Trophoblast cell (in vitro differentiated cells and primary cell): ENCODE results near the gene HS6ST2.

ENCODE experiments used
- DNase-seq, 2 donors: peaks; one replicate each; pipeline ENCODE4 v3.0.0-alpha.2; 2016
- H2AFZ ChIP-seq: 2 replicates; pipeline ENCODE4 v1.6.1; 2013; ENCODE audit warnings: low read length, moderate library complexity, mild to moderate bottlenecking; ENCODE audit not compliant: insufficient read depth, poor library complexity
- H2AK5ac ChIP-seq: 2 replicates; pipeline ENCODE4 v1.6.1; 2013; ENCODE audit warnings: mild to moderate bottlenecking, low read length
- H2BK120ac ChIP-seq: 2 replicates; pipeline ENCODE4 v1.6.1; 2013; ENCODE audit warnings: low read length, mild to moderate bottlenecking, moderate library complexity; ENCODE audit not compliant: insufficient read depth, poor library complexity
- H2BK12ac ChIP-seq: 2 replicates; pipeline ENCODE4 v1.6.1; 2013; ENCODE audit warnings: mild to moderate bottlenecking, low read length, moderate library complexity
- H2BK5ac ChIP-seq: 2 replicates; pipeline ENCODE4 v1.6.1; 2013; ENCODE audit warnings: low read length, low read depth, moderate library complexity, mild to moderate bottlenecking; ENCODE audit not compliant: poor library complexity
- H3K14ac ChIP-seq: 2 replicates; pipeline ENCODE4 v1.6.1; 2013; ENCODE audit warnings: mild to moderate bottlenecking, low read length
- H3K18ac ChIP-seq: 2 replicates; pipeline ENCODE4 v1.6.1; 2013; ENCODE audit warnings: mild to moderate bottlenecking, low read length
- H3K23ac ChIP-seq: 2 replicates; pipeline ENCODE4 v1.6.1; 2013; ENCODE audit warnings: low read length
- H3K27ac ChIP-seq: 2 replicates; pipeline ENCODE4 v1.5.1; 2013; ENCODE audit warnings: low read depth, mild to moderate bottlenecking, inconsistent platforms, low read length, moderate library complexity
- H3K27me3 ChIP-seq: 2 replicates; pipeline ENCODE4 v1.6.1; 2013; ENCODE audit warnings: inconsistent platforms, mild to moderate bottlenecking, low read length, moderate library complexity; ENCODE audit not compliant: insufficient read depth
- H3K36me3 ChIP-seq, 2 experiments: 1 replicate in 1 of 2; 2 replicates in 1 of 2; pipeline ENCODE4 v1.6.1; 2013; ENCODE audit warnings: low read length in 2 of 2, mild to moderate bottlenecking in 2 of 2, moderate library complexity in 1 of 2; ENCODE audit not compliant: insufficient read depth in 2 of 2, control insufficient read depth in 1 of 2
- H3K4ac ChIP-seq: 2 replicates; pipeline ENCODE4 v1.6.1; 2013; ENCODE audit warnings: low read depth, mild to moderate bottlenecking, low read length, moderate library complexity
- H3K4me1 ChIP-seq, 2 experiments: 1 replicate in 1 of 2; 2 replicates in 1 of 2; pipeline ENCODE4 v1.6.1; 2013; ENCODE audit warnings: low read length in 2 of 2, mild to moderate bottlenecking in 2 of 2, moderate library complexity in 1 of 2; ENCODE audit not compliant: insufficient read depth in 2 of 2, control insufficient read depth in 1 of 2
- H3K4me2 ChIP-seq: 2 replicates; pipeline ENCODE4 v1.6.1; 2013; ENCODE audit warnings: inconsistent platforms, mild to moderate bottlenecking, low read length, moderate library complexity
- H3K4me3 ChIP-seq: 2 replicates; pipeline ENCODE4 v1.5.1; 2013; ENCODE audit warnings: mild to moderate bottlenecking, low read depth, low read length, inconsistent platforms
- H3K79me1 ChIP-seq: one replicate; pipeline ENCODE4 v1.6.1; 2013; ENCODE audit warnings: low read length
- H3K79me2 ChIP-seq: 2 replicates; pipeline ENCODE4 v1.6.1; 2013; ENCODE audit warnings: low read length, mild to moderate bottlenecking; ENCODE audit not compliant: control insufficient read depth, insufficient read depth, poor library complexity
- H3K9ac ChIP-seq: 2 replicates; pipeline ENCODE4 v1.6.1; 2013; ENCODE audit warnings: mild to moderate bottlenecking, low read length
- H3K9me3 ChIP-seq: 2 replicates; pipeline ENCODE4 v1.6.1; 2013; ENCODE audit warnings: low read depth, mild to moderate bottlenecking, control low read depth, inconsistent platforms, low read length; ENCODE audit not compliant: insufficient read depth
- H4K12ac ChIP-seq: 2 replicates; pipeline ENCODE4 v1.6.1; 2013; ENCODE audit warnings: low read depth, mild to moderate bottlenecking, low read length, moderate library complexity
- H4K8ac ChIP-seq: 2 replicates; pipeline ENCODE4 v1.6.1; 2013; ENCODE audit warnings: low read depth, mild to moderate bottlenecking, low read length, moderate library complexity
- H4K91ac ChIP-seq: one replicate; pipeline ENCODE4 v1.6.1; 2013; ENCODE audit warnings: low read depth, mild to moderate bottlenecking, low read length, moderate library complexity
- WGBS: extraction: QIAGEN DNeasy Blood & Tissue Kit; methylation state at CpG from one replicate; pipeline ENCODE4 v1.1.7; 2013; ENCODE audit warnings: missing lambda C conversion rate; ENCODE audit not compliant: insufficient read length, insufficient coverage; ENCODE audit errors: extremely low coverage; 5-methylcytosine and 5-hydroxymethylcytosine counted together

Gene HS6ST2

DNA sequence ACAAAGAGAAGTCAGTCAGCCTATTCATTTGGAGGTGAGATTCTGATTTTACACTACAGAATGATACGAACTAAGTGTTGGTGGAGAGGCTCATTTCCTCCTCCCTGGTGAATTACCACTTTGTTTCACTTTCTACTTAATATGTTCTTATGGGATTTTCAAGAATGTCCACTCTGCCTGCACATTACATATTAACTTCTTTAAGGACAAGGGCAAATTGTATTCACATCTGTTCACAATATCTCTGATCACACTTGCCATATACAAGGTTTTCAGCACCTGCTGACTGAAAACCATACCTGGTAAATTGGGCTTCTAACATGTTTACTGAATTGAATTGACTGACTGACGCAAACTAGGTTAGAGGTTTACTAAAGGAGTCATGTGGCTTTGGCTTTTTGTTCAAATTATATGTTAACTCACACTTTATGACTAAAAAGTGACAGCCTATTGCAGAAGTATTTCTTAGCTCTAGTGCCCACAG, 281.2 kb downstream of the HS6ST2 start:
- no peak overlapping the region for H2BK5ac ChIP-seq
- no peak overlapping the region for H2BK120ac ChIP-seq
- H3K79me2 ChIP-seq = no peaks in the 10 kb centered on the region
- no peak overlapping the region for H3K4ac ChIP-seq
- no peak overlapping the region for H4K91ac ChIP-seq
- H3K36me3 ChIP-seq = no peaks in the 10 kb centered on the region
- H3K14ac ChIP-seq = no peak overlapping the region
- H3K27me3 ChIP-seq = no peaks in the 10 kb centered on the region
- no peaks in the 10 kb centered on the region for H3K9me3 ChIP-seq
- no peak overlapping the region for H3K18ac ChIP-seq
- no peak overlapping the region for H2AFZ ChIP-seq
- DNase-seq = no peak
- no peak overlapping the region for H3K27ac ChIP-seq
- no peaks in the 10 kb centered on the region for H3K4me1 ChIP-seq
- H3K23ac ChIP-seq = no peak overlapping the region
- no CpG with 5 or more reads among the region's 2 CpGs for WGBS
- H2BK12ac ChIP-seq = no peak overlapping the region
- H3K9ac ChIP-seq = no peak overlapping the region
- H4K12ac ChIP-seq = no peak overlapping the region
- H3K79me1 ChIP-seq = no peaks in the 10 kb centered on the region
- H4K8ac ChIP-seq = no peak overlapping the region
- H3K4me2 ChIP-seq = no peak overlapping the region
- no peak overlapping the region for H2AK5ac ChIP-seq
- no peak overlapping the region for H3K4me3 ChIP-seq

DNA sequence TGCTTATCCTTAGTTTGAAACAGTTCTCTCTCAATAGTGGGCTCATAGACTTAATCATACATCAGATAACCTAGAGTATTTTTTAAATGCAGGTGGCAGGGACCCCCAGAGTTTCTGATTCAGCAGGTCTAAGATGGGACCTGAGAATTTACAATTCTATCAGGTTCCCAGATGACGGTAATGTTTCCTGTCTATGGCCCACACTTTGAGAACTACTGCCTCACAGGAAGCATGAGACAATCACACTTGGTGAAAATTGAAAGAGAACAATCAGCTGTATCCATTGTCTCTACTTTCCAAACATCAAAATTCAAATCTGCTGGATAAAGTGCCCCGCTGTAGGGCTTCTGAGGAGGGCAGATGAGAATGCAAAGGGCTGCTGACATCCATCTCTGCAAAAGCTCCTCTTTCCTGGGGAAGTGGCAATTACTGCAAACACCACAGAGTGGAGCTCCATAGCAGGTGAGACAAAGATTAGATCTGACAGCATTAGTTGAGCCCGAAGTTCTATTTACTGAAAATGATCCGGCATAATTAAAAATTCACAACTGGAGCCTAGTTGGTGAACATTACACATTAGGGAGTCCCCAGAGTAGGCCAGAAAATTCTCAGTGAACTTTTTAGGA, 281.8 kb downstream of the HS6ST2 start:
- Histone ChIP-seq H3K4me3 (no peak overlapping the region), H3K4me1 (no peaks in the 10 kb centered on the region), H3K27me3 (no peaks in the 10 kb centered on the region), H3K4me2 (no peak overlapping the region), H4K12ac (no peak overlapping the region), H4K8ac (no peak overlapping the region), H2BK5ac (no peak overlapping the region), H3K9ac (no peak overlapping the region), H3K18ac (no peak overlapping the region), H2BK120ac (no peak overlapping the region), H3K14ac (no peak overlapping the region), H3K36me3 (no peaks in the 10 kb centered on the region), H2AK5ac (no peak overlapping the region), H2AFZ (no peak overlapping the region), H3K9me3 (no peaks in the 10 kb centered on the region), H3K27ac (no peak overlapping the region), H3K79me1 (no peaks in the 10 kb centered on the region), H3K4ac (no peak overlapping the region), H3K79me2 (no peaks in the 10 kb centered on the region), H4K91ac (no peak overlapping the region), H2BK12ac (no peak overlapping the region), H3K23ac (no peak overlapping the region)
- WGBS = no CpG with 5 or more reads among the region's 4 CpGs
- no peak for DNase-seq

DNA sequence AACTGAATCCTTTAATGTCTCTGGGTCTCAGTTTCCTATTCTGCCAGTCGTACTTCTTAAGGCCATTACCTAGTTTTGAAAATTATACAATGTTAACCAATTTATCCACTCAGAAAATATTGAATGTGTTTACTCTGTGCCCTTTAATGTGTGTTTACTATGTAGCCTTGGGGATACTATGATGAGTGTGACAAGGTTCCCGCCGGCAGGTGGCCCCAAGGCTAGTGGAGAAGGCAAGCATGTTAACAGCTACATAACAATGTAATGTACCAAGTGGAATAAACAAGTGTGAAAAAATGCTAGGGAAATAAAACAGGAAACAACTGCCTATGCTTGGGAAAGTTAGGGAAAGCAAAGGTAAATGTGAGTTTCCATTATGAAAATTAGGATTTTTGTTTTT, 282.3 kb downstream of the HS6ST2 start:
- DNase-seq = no peak
- H3K4me2 ChIP-seq = no peak overlapping the region
- no CpG with 5 or more reads among the region's 3 CpGs for WGBS
- no peak overlapping the region for H4K12ac ChIP-seq
- H3K79me2 ChIP-seq = no peaks in the 10 kb centered on the region
- H4K8ac ChIP-seq = no peak overlapping the region
- no peak overlapping the region for H3K9ac ChIP-seq
- no peak overlapping the region for H3K14ac ChIP-seq
- no peaks in the 10 kb centered on the region for H3K27me3 ChIP-seq
- H2BK120ac ChIP-seq = no peak overlapping the region
- H2BK12ac ChIP-seq = no peak overlapping the region
- no peak overlapping the region for H2BK5ac ChIP-seq
- no peak overlapping the region for H4K91ac ChIP-seq
- H2AFZ ChIP-seq = no peak overlapping the region
- H3K23ac ChIP-seq = no peak overlapping the region
- no peak overlapping the region for H2AK5ac ChIP-seq
- H3K18ac ChIP-seq = no peak overlapping the region
- H3K4ac ChIP-seq = no peak overlapping the region
- H3K4me1 ChIP-seq = no peaks in the 10 kb centered on the region
- H3K79me1 ChIP-seq = no peaks in the 10 kb centered on the region
- H3K4me3 ChIP-seq = no peak overlapping the region
- no peaks in the 10 kb centered on the region for H3K36me3 ChIP-seq
- no peaks in the 10 kb centered on the region for H3K9me3 ChIP-seq
- no peak overlapping the region for H3K27ac ChIP-seq

DNA sequence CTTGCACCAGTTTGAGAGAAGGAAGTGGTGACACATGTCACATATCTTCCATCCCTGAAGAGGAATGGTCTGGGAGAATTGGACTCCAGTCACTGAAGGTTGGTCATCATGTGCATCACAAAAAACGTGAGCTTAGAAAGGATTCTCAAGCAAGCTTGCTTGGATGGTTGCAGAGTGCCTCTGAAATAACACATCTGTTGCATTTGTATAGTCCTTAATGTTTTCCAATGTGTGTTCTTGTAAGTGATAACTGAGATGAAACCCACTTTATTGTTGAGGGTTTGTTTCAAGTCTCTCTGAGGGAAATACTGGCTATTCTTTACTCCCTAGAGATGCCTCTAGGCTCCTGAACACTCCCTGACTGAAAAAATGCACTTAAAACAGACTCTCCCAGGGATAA, 285.1 kb downstream of the HS6ST2 start:
- Histone ChIP-seq H3K4me2 (no peak overlapping the region), H4K91ac (no peak overlapping the region), H2AK5ac (no peak overlapping the region), H3K27me3 (no peaks in the 10 kb centered on the region), H3K4ac (no peak overlapping the region), H2BK120ac (no peak overlapping the region), H3K36me3 (no peaks in the 10 kb centered on the region), H3K18ac (no peak overlapping the region), H3K9me3 (no peaks in the 10 kb centered on the region), H3K79me2 (no peaks in the 10 kb centered on the region), H2BK5ac (no peak overlapping the region), H3K27ac (no peak overlapping the region), H4K12ac (no peak overlapping the region), H3K14ac (no peak overlapping the region), H3K9ac (no peak overlapping the region), H3K79me1 (no peaks in the 10 kb centered on the region), H3K4me1 (peaks cover 2 to 3% of the 10 kb centered on the region in 2 experiments), H4K8ac (no peak overlapping the region), H2AFZ (no peak overlapping the region), H2BK12ac (no peak overlapping the region), H3K4me3 (no peak overlapping the region), H3K23ac (no peak overlapping the region)
- WGBS = no CpG with 5 or more reads among the region's 1 CpG
- DNase-seq = no peak
